Stimulated activated CD4-positive, alpha-beta T cell treated with anti-CD3 and anti-CD28 coated beads, Interleukin-4, amount 100 ng/mL, for 48 hours (primary cell): ENCODE results near the gene MBLAC1.
A peak's percentile ranks its signal among the peaks of the same experiment; 100 is the strongest.

Experiments
- DNase-seq, 2 donors: peaks; one replicate each; pipeline ENCODE4 v3.0.0-alpha.2; 2020; ENCODE audit warnings: low read depth in 2 of 2

Gene MBLAC1

DNA sequence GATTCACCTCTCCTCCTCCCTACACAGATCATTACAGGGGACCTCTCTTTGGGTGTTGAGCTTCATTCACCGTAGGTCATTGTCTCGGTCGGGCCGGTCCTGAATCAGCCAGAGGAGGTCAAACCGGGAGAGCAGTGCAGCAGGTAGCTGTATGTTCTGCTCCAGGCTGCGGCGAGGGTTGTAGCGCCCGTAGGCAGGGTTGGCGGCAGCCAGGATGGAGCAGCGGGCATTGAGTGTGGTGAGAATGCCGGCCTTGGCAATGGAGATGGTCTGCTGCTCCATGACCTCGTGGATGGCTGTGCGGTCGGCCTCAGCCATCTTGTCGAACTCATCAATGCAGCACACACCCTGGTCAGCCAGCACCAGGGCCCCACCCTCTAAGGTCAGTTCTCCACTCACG, 31.1 kb upstream of the MBLAC1 start:
- no peak for DNase-seq

DNA sequence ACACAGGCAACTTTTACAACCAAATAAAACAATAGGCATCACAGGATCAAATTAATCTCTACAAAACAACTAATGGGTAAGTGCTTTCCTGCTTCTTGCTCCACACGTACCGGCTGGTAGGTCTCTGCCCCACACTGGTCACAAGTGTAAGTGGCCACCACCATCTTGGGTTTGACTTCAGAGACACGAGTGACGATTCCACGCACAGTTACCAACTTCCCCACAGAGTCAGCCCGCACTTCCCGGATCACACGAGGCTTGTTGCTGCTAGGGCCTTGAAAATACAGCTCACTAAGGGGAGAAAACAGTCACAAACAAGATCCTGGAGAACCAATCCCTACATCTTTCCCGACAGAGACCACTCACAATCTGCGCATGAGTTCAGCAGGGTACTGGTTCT, 27.9 kb upstream of the MBLAC1 start:
- no peak for DNase-seq

GRCh38 chr7:100099452-100099851, 27.3 kb upstream of the MBLAC1 start:
- no peak for DNase-seq

GRCh38 chr7:100100420-100101015, 26.2 kb upstream of the MBLAC1 start:
- peak; percentile 75 to 84 for DNase-seq

DNA sequence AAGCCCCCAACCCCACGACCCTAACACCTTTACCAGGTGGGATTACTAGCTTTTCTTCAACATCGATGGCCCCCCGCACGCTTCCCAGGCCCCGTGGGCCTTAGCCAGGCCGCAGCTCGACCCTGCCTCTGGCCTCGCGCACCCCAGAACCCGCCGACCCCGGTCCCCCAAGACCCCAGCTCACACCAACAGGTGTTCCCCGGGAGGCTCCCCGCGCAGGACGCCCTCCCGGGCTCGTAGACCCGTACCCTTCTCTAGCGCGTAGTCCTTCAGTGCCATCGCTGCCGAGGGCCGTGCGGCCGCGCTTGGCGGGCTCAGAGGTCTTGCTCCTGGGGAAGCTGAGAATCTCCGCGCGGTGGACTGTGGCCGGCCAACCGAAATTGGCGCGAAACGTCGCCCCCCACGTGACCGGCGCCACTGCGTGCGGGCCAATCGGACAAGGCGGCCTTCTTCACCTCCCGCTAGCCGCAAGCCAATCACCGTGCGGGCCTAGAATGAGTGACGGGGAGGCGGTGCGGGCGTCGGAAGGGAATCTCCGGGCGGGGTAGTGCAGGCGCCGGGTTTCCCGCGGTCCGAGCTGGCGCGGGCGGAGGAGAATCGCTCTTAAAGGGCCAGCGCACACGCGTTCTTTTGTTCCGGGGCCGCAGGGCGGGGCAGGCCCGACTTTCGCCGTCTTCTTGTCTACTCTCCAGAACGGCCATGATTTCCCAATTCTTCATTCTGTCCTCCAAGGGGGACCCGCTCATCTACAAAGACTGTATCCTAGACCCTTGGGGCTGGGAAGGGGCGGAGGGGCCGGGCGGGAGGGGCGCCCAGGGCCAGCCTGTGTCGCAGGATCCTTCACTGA, 25.5 kb upstream of the MBLAC1 start, which contains the start of the genes AP4M1 and MCM7:
Gene AP4M1, plus strand, starts transcription at position 628 of the 847 bp plus-strand sequence. Its CDS starts 72 bp downstream, at position 700.
Gene MCM7, minus strand, starts transcription at position 382 of the 847 bp plus-strand sequence. Its CDS starts 103 bp downstream, at position 279.
- peak; percentile 96 to 98 for DNase-seq

- DNase-seq, result no peak
These were observed 23.6 kb upstream of the MBLAC1 start for GRCh38 chr7:100102950-100103840.

GRCh38 chr7:100105534-100105933, 21.2 kb upstream of the MBLAC1 start:
- no peak for DNase-seq

DNA sequence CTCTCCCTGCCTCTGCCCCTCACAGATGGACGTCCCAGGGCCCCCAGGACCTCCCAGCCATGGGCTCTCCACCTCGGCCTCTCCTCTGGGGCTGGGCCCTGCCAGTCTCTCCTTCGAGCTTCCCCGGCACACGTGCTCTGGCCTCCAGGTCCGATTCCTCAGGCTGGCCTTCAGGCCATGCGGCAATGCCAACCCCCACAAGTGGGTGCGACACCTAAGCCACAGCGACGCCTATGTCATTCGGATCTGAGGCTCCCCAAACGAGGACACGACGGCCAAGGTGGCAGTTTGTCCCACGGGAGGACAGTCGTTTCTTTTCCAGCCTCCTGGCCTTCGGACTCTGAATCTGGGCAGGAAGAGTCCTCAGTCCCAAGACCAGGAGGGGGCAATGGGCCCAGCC, 20.1 kb upstream of the MBLAC1 start:
- no peak for DNase-seq

DNA sequence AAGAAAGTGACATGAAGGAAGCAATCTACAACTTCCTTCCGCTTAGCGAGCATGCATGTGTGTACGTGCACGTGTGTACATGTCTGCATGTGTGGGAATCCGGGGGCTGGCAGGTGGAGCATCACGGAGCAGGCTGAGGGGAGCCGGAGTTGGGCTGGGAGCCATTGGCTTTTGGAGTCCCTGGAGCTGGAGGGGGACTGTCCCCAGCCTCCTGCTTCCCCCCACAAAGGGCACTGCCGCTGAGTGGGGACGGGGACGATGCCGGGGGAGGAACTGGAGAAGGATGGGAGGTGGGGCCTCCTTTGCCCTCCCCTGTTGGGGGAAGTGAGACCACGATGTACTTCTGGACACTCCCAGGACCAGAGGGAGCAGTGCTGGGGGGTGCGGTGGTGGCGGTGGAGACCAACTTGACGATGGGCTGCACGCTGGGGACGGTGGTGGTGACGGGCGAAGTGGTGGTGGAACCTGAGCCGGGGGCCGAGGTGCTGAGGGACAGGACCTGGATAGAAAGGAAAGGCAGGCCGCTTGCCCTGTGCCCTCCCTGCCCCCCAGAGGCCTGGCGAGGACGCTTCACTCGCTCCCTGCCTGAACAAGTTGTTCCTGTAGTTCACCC, 19.5 kb upstream of the MBLAC1 start:
- no peak for DNase-seq

DNA sequence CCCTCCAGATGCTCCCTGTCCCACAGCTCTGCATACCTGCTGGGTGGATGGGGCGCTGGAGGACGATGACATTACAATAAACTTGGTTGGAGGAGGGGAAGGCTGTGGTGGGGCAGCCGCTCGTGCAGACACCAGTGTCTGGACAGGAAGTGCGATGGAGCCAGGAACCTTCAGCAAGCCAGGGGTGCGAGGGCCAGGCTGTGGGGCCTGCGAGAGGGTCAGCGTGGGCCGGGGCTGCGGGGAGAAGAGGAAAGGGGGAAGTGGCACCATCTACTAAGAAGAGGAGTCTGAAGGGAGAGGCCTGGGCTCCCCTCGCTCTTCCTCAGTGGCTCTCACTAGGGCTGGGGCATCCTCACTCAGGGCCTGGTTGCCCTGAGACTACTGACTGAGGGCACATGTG, 18.9 kb upstream of the MBLAC1 start:
- no peak for DNase-seq

GRCh38 chr7:100109521-100110163, 17.1 kb upstream of the MBLAC1 start:
- DNase-seq, result no peak

DNA sequence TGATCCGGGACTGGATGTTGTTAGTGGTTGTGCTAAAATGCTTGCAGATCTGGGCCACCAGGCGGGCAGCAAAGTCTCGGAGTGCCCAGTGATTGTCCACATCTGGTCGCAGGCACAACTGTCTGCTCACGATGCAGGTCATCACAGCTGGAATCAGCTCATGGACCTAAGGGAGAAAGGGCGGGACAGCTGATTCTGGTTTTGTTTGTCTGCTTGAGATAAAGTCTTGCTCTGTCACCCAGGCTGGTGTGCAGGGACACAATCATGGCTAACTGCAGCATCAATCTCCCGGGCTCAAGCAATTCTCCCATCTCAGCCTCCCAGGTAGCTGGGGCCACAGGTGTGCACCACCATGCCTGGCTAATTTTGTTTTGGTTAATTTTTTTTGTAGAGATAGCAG, 15.6 kb upstream of the MBLAC1 start:
- DNase-seq, result no peak

- DNase-seq, result no peak
These were observed 14.9 kb upstream of the MBLAC1 start for GRCh38 chr7:100111914-100112313.

DNA sequence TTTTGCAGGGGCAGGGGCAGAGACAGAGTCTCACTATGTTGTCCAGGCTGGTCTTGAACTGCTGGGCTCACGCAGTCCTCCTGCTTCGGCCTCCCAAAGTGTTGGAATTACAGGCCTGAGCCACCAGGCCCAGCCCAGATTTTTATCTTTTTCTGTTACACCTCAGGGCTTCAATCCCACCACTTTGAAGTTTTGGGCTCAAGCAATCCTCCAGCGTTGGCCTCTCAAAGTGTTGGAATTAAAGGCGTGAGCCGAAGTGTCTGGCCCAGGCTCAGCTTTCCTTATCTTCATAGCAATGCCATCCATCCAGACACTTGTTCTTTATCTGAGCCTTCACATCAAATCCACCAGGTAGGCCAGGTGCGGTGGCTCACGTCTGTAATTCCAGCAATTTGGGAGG, 11.7 kb upstream of the MBLAC1 start:
- DNase-seq, result no peak

GRCh38 chr7:100118388-100119071, 8.2 kb upstream of the MBLAC1 start:
- no peak for DNase-seq

DNA sequence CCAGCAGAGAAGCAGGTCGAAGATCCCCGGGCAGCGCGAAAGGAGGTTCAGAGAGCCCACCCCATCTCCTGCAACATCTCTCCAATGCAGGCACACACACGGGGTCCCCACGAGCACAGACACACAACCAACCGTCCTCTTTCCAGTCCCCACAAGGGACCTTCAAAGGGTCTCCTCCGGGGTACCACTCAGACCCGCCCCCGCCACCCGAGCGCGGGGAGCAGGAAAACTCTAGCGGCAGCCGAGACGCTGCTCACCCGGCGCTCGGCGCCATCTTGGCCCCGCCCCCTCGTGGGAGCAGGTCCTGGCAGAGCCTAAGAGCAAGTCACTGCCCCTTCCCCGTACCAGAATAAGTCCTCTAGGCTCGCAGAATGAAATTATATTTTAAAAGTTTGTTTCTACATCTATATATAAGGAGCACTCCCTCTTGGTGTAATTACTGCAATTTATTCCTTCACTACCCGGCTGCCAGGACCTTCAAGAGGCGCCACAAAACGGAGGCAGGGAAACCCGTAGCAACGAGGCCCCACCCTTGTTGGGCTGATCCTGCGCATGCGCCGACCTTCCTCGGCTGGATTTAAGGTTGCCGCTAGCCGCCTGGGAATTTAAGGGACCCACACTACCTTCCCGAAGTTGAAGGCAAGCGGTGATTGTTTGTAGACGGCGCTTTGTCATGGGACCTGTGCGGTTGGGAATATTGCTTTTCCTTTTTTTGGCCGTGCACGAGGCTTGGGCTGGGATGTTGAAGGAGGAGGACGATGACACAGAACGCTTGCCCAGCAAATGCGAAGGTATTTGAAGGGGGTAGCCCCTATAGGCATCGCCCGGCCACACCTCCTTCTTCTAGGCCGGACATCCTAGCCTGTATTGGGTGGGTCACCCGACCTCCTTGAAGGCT, 7.4 kb upstream of the MBLAC1 start, which contains the start of the genes CNPY4 and TAF6:
Gene CNPY4, plus strand, starts transcription at position 563 of the 898 bp plus-strand sequence. Its CDS starts 111 bp downstream, at position 674.
Gene TAF6, minus strand, starts transcription at position 287 of the 898 bp plus-strand sequence. CDS start 5,149 bp downstream, outside the sequence.
- DNase-seq, result peak; percentile 91 to 94

- DNase-seq, result peak; percentile 61 to 64
These were observed 6.6 kb upstream of the MBLAC1 start for GRCh38 chr7:100119970-100120732.

DNA sequence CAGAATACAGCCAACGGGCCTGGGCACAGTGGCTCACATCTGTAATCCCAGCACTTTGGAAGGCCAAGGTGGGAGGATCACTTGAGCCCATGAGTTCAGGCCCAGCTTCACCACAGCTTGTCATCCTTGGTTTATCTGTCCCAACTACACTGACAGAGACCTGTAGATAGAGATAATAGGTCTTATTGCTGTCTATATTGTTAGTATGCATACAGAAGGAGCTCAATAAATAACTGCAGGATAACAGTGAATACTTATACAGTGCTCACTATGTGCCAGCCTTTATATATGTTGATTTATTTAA, 6.1 kb upstream of the MBLAC1 start:
- DNase-seq, result no peak

GRCh38 chr7:100122067-100122466, 4.7 kb upstream of the MBLAC1 start:
- DNase-seq, result no peak
